ENCODE measurements around the gene NAV1. TPM values are rescaled to one million over a fixed set of nuclear protein-coding genes. Genes with fewer than 3 reads are reported as not detected.

Gene NAV1
- total and polyA plus RNA-seq, 3 experiments from 2014 or later = 0.77 to 1.8 (median 0.95) TPM

GRCh38 chr1:201500670-201501120 lies 38.2 kb upstream of the NAV1 start:
- POLR2A ChIA-PET = no interaction called here
- CTCF ChIA-PET = interaction anchor here (6.1 to 19.3 kb wide), 2 partner anchors 12 to 18 kb away, joined by 47 to 406 read pairs; no protein-coding TSS in a partner anchor
- Mint-ChIP-seq H3K4me1 (peaks cover 15 to 33% (median 27%) of the 10 kb centered on the region in 3 donors), H3K27me3 (peaks cover 0 to 2% of the 10 kb centered on the region in 2 donors), H3K36me3 (peaks cover 0 to 20% (median 0%) of the 10 kb centered on the region in 3 donors), H3K9me3 (no peaks in the 10 kb centered on the region), H3K27ac (peak overlapping the region in 1 of 8 donors; percentile 17), H3K4me3 (no peak overlapping the region)
- Histone ChIP-seq H3K4me3 (ENCODE audit: low read length) (no peak overlapping the region), H3K9me3 (ENCODE audit: low read length) (no peaks in the 10 kb centered on the region), H3K36me3 (ENCODE audit: insufficient read depth, low read length) (peaks cover 3% of the 10 kb centered on the region), H3K27ac (ENCODE audit: low read depth, low read length) (no peak overlapping the region), H3K27me3 (ENCODE audit: insufficient read depth, low read length, poor library complexity, severe bottlenecking) (no peaks in the 10 kb centered on the region), H3K4me1 (ENCODE audit: insufficient read depth, low read length) (peaks cover 9% of the 10 kb centered on the region)
- no peak for DNase-seq

- no peaks in the 10 kb centered on the region for H3K9me3 Mint-ChIP-seq
- ChIA-PET CTCF (interaction anchor here (6.1 to 19.3 kb wide), 2 partner anchors 12 to 19 kb away, joined by 47 to 406 read pairs; no protein-coding TSS in a partner anchor), POLR2A (no interaction called here)
- peaks cover 20 to 36% (median 31%) of the 10 kb centered on the region in 3 donors for H3K4me1 Mint-ChIP-seq
- Histone ChIP-seq H3K4me3 (ENCODE audit: low read length) (no peak overlapping the region), H3K9me3 (ENCODE audit: low read length) (no peaks in the 10 kb centered on the region), H3K36me3 (ENCODE audit: insufficient read depth, low read length) (no peaks in the 10 kb centered on the region), H3K27ac (ENCODE audit: low read depth, low read length) (no peak overlapping the region), H3K27me3 (ENCODE audit: insufficient read depth, low read length, poor library complexity, severe bottlenecking) (no peaks in the 10 kb centered on the region), H3K4me1 (ENCODE audit: insufficient read depth, low read length) (peaks cover 14% of the 10 kb centered on the region)
- no peak for DNase-seq
- H3K4me3 Mint-ChIP-seq = no peak overlapping the region
- H3K27me3 Mint-ChIP-seq = peaks cover 0 to 2% of the 10 kb centered on the region in 2 donors
- peaks cover 0 to 16% (median 0%) of the 10 kb centered on the region in 3 donors for H3K36me3 Mint-ChIP-seq
- no peak overlapping the region for H3K27ac Mint-ChIP-seq
Measured at GRCh38 chr1:201501144-201501543, 37.8 kb upstream of the NAV1 start.

- Mint-ChIP-seq H3K9me3 (no peaks in the 10 kb centered on the region), H3K27me3 (peaks cover 0 to 2% of the 10 kb centered on the region in 2 donors), H3K4me1 (peaks cover 24 to 37% (median 36%) of the 10 kb centered on the region in 3 donors), H3K27ac (no peak overlapping the region), H3K36me3 (peaks cover 0 to 11% (median 0%) of the 10 kb centered on the region in 3 donors), H3K4me3 (no peak overlapping the region)
- no peaks in the 10 kb centered on the region for H3K27me3 ChIP-seq (ENCODE audit: insufficient read depth, low read length, poor library complexity, severe bottlenecking)
- H3K27ac ChIP-seq (ENCODE audit: low read depth, low read length) = no peak overlapping the region
- peaks cover 17% of the 10 kb centered on the region for H3K4me1 ChIP-seq (ENCODE audit: insufficient read depth, low read length)
- ChIA-PET POLR2A (no interaction called here), CTCF (interaction anchor here (6.1 to 19.3 kb wide), 2 partner anchors 11 to 19 kb away, joined by 47 to 406 read pairs; no protein-coding TSS in a partner anchor)
- no peaks in the 10 kb centered on the region for H3K9me3 ChIP-seq (ENCODE audit: low read length)
- no peak for DNase-seq
- no peaks in the 10 kb centered on the region for H3K36me3 ChIP-seq (ENCODE audit: insufficient read depth, low read length)
- H3K4me3 ChIP-seq (ENCODE audit: low read length) = no peak overlapping the region
Measured at GRCh38 chr1:201501812-201502510, 37.0 kb upstream of the NAV1 start.

GRCh38 chr1:201502511-201502857 lies 36.4 kb upstream of the NAV1 start:
- Histone ChIP-seq H3K4me3 (ENCODE audit: low read length) (no peak overlapping the region), H3K4me1 (ENCODE audit: insufficient read depth, low read length) (peaks cover 20% of the 10 kb centered on the region), H3K36me3 (ENCODE audit: insufficient read depth, low read length) (no peaks in the 10 kb centered on the region), H3K9me3 (ENCODE audit: low read length) (no peaks in the 10 kb centered on the region), H3K27ac (ENCODE audit: low read depth, low read length) (no peak overlapping the region), H3K27me3 (ENCODE audit: insufficient read depth, low read length, poor library complexity, severe bottlenecking) (no peaks in the 10 kb centered on the region)
- Mint-ChIP-seq H3K4me1 (peaks cover 28 to 41% (median 40%) of the 10 kb centered on the region in 3 donors), H3K4me3 (no peak overlapping the region), H3K27me3 (peaks cover 0 to 2% of the 10 kb centered on the region in 2 donors), H3K9me3 (no peaks in the 10 kb centered on the region), H3K27ac (peak overlapping the region in 2 of 8 donors; percentile 15 to 77), H3K36me3 (peaks cover 0 to 12% (median 0%) of the 10 kb centered on the region in 3 donors)
- POLR2A ChIA-PET = no interaction called here
- no peak for DNase-seq
- CTCF ChIA-PET = interaction anchor here (6.1 to 19.3 kb wide), 2 partner anchors 11 to 20 kb away, joined by 47 to 406 read pairs; no protein-coding TSS in a partner anchor

GRCh38 chr1:201503397-201504176 lies 35.3 kb upstream of the NAV1 start:
- H3K27ac ChIP-seq (ENCODE audit: low read depth, low read length) = no peak overlapping the region
- peaks cover 0 to 6% (median 0%) of the 10 kb centered on the region in 3 donors for H3K36me3 Mint-ChIP-seq
- H3K9me3 Mint-ChIP-seq = no peaks in the 10 kb centered on the region
- H3K4me1 Mint-ChIP-seq = peaks cover 32 to 47% (median 42%) of the 10 kb centered on the region in 3 donors
- no peak overlapping the region for H3K4me3 Mint-ChIP-seq
- H3K36me3 ChIP-seq (ENCODE audit: insufficient read depth, low read length) = no peaks in the 10 kb centered on the region
- H3K4me1 ChIP-seq (ENCODE audit: insufficient read depth, low read length) = peaks cover 25% of the 10 kb centered on the region
- ChIA-PET CTCF (interaction anchor here (1.6 to 19.3 kb wide), 3 partner anchors 10 to 21 kb away, joined by 4 to 406 read pairs (median 47); no protein-coding TSS in a partner anchor), POLR2A (no interaction called here)
- H3K4me3 ChIP-seq (ENCODE audit: low read length) = no peak overlapping the region
- H3K27me3 Mint-ChIP-seq = peaks cover 0 to 2% of the 10 kb centered on the region in 2 donors
- no peaks in the 10 kb centered on the region for H3K9me3 ChIP-seq (ENCODE audit: low read length)
- H3K27ac Mint-ChIP-seq = peak overlapping the region in 3 of 8 donors; percentile 11 to 27 (median 17)
- H3K27me3 ChIP-seq (ENCODE audit: insufficient read depth, low read length, poor library complexity, severe bottlenecking) = no peaks in the 10 kb centered on the region
- DNase-seq = no peak

- Mint-ChIP-seq H3K27me3 (peaks cover 0 to 2% of the 10 kb centered on the region in 2 donors), H3K4me3 (peak overlapping the region in 1 of 7 donors; percentile 44), H3K4me1 (peaks cover 32 to 50% (median 43%) of the 10 kb centered on the region in 3 donors), H3K27ac (peak overlapping the region in 1 of 8 donors; percentile 11), H3K36me3 (peaks cover 0 to 6% (median 0%) of the 10 kb centered on the region in 3 donors), H3K9me3 (no peaks in the 10 kb centered on the region)
- H3K27ac ChIP-seq (ENCODE audit: low read depth, low read length) = no peak overlapping the region
- H3K36me3 ChIP-seq (ENCODE audit: insufficient read depth, low read length) = no peaks in the 10 kb centered on the region
- H3K4me3 ChIP-seq (ENCODE audit: low read length) = no peak overlapping the region
- no peaks in the 10 kb centered on the region for H3K27me3 ChIP-seq (ENCODE audit: insufficient read depth, low read length, poor library complexity, severe bottlenecking)
- H3K9me3 ChIP-seq (ENCODE audit: low read length) = no peaks in the 10 kb centered on the region
- ChIA-PET CTCF (interaction anchor here (1.0 to 19.3 kb wide), 4 partner anchors 9 to 69 kb away, joined by 3 to 406 read pairs (median 26); no protein-coding TSS in a partner anchor), POLR2A (no interaction called here)
- H3K4me1 ChIP-seq (ENCODE audit: insufficient read depth, low read length) = peaks cover 25% of the 10 kb centered on the region
- DNase-seq = no peak
Measured at GRCh38 chr1:201504179-201504631, 34.7 kb upstream of the NAV1 start.

GRCh38 chr1:201504799-201505502 lies 34.0 kb upstream of the NAV1 start:
- no peak overlapping the region for H3K4me3 ChIP-seq (ENCODE audit: low read length)
- POLR2A ChIA-PET = interaction anchor here (2.4 kb wide), 1 partner anchor 23 kb away, joined by 14 read pairs; no protein-coding TSS in a partner anchor
- Mint-ChIP-seq H3K4me1 (peaks cover 35 to 50% (median 46%) of the 10 kb centered on the region in 3 donors), H3K9me3 (no peaks in the 10 kb centered on the region), H3K36me3 (peaks cover 0 to 6% (median 0%) of the 10 kb centered on the region in 3 donors), H3K27ac (peak overlapping the region in 5 of 8 donors; percentile 45 to 93 (median 88)), H3K27me3 (no peaks in the 10 kb centered on the region), H3K4me3 (peak overlapping the region; percentile 68 to 91 (median 86))
- H3K9me3 ChIP-seq (ENCODE audit: low read length) = no peaks in the 10 kb centered on the region
- CTCF ChIA-PET = interaction anchor here (1.0 to 19.3 kb wide), 4 partner anchors 8 to 69 kb away, joined by 3 to 406 read pairs (median 26); no protein-coding TSS in a partner anchor
- no peaks in the 10 kb centered on the region for H3K27me3 ChIP-seq (ENCODE audit: insufficient read depth, low read length, poor library complexity, severe bottlenecking)
- no peaks in the 10 kb centered on the region for H3K36me3 ChIP-seq (ENCODE audit: insufficient read depth, low read length)
- peaks cover 25% of the 10 kb centered on the region for H3K4me1 ChIP-seq (ENCODE audit: insufficient read depth, low read length)
- no peak overlapping the region for H3K27ac ChIP-seq (ENCODE audit: low read depth, low read length)
- no peak for DNase-seq

Data from CD8-positive, alpha-beta memory T cell (primary cell).